Glomerular visceral epithelial cell (primary cell): ENCODE measurements around the gene FBLN1.
"Not testable (repeated sequence)": the region's sequence is repeated elsewhere in the genome, so short reads cannot be mapped to it uniquely, and the experiment has no call there.

ENCODE experiments used
- DNase-seq: peaks from one replicate; pipeline ENCODE4 v3.0.0-alpha.2; 2016; ENCODE audit errors: extremely low spot score

Gene FBLN1

DNA sequence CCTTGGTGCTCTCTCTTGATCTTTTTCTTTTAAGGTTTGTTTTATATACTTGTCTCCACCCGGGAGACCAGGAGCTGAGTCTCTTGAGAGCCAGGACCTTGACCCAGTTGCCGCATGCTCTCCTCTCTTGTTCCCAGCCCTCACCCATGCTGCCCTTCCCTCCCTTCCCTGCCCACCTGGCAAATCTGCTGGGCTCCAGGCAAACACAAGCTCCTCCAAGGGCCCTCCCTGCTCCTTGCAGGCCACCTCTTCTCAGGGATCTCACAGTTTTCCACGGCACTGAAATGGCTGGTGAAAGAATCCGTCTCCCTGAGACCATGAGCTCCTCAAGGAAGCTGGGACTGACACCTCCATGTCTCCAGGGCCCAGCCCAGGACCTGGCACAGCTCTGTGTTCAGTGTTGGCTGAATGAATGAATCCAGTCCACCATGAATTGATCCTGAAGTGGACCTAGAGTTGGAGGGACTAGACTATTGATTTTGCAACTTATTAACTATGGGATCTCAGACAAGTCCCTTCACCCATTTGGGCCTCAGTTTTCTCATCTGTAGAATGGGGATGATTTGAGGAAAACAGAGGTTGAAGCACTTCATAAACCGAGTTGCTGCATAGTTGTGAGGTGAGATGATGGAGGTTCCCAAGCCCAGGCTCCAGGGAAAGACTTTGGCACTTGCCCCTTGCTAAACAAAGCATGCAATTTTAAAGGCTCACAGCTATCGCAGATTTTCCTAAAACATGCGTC lies 25.1 kb upstream of the FBLN1 start:
- no peak for DNase-seq

DNA sequence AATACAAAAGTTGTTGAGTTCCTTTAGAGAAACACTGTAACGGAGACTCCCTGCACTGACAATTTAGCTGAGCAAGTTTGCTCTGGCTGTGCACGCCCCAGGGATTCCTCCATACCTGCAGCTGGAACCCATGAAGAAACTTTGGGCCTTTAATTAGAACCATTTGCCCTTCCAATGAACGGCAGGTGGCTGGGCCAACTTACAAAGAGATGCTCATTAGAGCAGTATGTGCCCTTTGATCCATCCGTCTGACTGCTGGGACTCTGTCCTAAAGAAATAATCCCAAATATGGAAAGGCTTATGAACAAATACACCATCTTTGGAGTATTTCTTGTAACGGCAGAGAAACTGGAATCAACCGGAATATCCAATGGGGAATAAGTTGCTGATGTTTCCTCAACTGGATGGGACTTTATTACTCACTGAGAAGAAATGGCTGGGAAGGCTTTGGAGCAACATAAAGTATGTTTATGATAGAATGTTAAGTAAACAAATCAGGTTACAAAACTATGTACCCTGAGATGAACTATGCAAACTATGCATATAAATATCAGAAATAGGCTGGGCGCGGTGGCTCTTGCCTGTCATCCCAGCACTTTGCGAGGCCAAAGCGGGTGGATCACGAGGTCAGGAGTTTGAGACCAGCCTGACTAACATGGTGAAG lies 24.4 kb upstream of the FBLN1 start:
- DNase-seq, result no peak

DNA sequence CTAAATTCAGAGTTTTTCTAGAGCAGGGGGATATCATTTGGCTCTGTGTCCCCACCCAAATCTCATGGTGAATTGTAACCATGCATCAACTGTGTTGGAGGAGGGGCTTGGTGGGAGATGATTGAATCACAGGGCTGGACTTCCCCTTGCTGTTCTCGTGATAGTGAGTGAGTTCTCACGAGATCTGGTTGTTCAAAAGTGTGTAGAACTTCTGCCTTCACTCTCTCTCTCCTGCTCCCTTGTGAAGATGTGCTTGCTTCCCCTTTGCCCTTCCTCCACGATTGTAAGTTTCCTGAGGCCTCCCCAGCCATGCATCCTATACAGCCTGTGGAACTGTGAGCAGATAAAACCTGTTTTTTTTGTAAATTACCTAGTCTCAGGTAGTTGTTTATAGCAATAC lies 22.0 kb upstream of the FBLN1 start:
- no peak for DNase-seq

DNA sequence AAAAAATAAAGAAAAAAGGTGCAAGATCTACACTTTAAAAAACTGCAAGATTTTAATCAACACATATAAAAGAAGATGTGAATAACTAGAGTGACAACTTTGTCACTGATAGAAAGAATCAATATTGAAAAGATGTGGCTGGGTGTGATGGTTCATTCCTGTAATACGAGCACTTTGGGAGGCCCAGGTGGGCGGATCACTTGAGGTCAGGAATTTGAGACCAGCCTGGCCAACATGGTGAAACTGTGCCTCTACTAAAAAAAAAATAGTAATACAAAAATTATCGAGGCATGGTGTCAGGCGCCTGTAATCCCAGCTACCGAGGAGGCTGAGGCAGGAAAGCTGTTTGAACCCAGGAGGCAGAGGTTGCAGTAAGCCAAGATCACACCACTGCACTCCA lies 21.0 kb upstream of the FBLN1 start:
- no peak for DNase-seq

DNA sequence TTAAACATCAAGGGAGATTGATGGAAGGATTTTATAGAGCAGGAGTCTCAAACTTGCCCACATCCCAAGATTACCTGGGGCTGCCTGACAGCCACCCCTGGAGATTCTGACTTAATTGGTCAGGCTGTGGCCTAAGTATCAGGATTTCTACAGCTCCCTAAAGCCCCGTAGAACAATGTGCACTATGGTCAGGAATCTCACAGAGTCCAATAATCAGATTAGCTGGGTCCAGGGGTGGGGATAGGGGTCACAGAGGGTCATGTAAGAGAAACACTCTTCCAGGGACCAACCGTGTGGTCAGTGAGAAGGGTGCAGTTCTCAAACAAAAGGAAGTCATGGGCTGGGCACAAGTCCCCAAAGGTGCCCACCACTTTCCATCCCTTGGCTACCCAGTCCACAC lies 20.5 kb upstream of the FBLN1 start:
- no peak for DNase-seq

DNA sequence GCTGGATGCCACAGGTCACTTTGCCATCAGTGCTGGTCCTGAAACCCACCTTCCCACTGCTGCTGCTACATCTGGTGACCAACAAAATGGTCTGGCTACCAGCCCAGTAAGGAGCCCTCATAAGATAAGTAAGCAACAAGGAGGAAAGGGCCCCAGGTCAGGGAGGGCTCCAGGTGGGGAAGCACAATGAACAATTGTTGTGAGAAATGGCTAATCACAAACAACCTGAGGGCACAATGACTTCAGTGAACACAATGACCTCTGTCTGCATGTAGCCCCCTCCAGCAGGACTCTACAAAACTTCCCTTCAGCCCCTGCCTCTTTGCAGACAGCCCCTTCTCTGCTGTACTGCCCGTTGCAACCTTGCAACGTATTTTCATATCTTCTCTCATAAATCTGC lies 19.4 kb upstream of the FBLN1 start:
- no peak for DNase-seq

DNA sequence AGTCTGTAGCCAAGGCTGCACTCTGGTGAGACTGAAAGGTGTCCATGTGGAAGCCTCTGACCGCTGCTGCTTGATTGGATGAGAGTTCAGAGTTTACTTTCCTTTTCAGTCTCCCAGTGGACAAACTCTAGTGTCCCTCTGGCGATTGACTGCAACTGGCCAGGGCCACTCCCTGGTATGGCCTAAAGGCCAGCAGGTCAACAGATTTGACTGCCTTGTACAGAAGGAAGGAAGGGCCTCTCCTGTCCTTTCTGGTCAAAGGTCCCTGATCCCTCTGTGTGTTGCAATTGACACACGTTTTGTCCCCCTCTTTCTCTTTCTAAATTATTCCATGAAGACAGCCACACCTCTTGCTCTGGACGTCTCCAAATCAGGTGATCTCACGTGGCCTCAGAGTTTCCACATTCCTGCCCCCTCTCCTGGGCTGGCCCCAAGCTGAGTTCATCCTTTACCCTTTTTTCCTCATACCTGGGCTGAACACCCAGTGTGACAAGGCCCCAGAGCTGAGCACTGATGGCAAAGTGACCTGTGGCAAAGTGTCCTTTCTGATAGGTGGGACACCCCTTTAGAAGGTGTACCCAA lies 18.7 kb upstream of the FBLN1 start:
- no peak for DNase-seq

DNA sequence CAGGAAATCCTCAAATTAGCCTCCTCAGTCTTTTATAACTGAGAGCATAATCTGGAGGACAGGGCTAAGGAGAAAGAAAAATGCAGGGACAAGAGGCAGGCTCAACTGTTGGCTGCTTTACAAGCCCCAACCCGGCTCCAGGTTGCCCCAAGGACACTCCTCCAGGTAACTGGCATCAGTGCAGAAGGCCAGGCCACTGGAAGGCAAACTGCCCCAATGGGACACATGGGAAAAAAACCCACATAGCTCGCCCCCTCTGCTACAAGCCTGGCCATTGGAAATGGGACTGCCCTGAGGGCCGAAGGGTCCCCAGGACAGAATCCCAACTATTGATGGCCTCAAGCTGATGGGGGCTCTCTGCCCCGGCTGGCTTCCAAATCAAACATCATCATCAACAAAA lies 17.9 kb upstream of the FBLN1 start:
- no peak for DNase-seq

DNA sequence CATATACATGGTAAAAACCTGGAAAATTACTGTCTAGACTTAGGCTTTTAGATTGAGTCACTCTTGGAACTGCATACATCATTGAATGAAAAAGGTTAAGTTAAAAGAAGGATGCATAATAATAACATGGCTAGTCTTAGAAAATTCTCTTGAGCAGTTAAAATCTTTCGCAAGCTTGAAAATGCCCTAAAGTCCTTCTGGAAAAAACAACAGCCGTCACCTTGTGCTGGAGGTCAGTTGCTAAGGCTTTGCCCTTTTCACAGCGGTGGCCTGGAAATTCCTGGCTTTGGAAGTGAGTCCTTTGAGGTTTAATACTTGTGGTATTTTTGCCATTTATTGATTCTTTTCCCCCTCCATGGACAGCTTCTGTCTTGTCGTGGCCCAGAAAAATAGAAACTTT lies 17.4 kb upstream of the FBLN1 start:
- no peak for DNase-seq

DNA sequence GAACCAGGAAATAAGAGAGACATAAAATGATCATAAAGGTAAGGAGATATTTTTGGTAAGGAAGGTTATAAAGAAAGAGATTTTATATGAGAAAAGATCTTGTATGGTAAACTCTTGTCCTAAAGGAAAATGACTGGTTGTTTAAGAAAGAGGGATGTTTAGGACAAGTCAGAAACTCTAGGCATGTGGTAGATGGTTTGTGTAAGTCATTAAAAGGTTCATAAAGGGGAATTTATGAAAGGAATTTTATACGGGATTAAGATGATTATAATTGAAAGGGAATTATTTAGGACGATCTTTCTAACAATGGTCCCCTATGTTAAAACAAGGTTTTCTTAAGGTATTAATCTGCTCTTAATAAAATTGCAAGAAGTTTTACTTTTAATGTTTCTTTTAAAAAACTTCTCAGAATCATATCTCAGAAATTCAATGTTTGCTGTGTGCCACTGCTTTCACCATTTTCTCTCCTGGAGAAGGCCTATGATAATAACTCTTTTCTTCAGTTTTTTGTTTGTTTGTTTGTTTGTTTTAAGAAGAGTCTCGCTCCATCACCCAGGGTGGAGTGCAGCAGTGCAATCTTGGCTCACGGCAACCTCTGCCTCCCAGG lies 13.8 kb upstream of the FBLN1 start:
- DNase-seq, result no peak

DNA sequence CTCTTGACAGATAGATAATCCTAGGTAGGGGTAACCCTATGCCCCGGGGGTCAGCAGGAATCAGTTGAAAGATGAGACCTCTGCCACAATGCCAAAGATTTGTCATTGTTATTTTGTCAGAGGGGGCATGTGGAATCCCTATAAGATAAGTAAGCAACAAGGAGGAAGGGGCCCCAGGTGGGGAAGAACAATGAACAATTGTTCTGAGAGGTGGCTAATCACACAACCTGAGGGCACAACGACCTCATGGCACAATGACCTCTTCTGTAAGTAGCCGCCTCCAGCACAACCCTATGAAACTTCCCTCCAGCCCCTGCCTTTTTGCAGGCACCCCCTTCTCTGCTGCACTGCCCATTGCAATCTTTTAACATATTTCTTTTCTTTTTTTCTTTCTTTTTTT lies 11.8 kb upstream of the FBLN1 start:
- no peak for DNase-seq

DNA sequence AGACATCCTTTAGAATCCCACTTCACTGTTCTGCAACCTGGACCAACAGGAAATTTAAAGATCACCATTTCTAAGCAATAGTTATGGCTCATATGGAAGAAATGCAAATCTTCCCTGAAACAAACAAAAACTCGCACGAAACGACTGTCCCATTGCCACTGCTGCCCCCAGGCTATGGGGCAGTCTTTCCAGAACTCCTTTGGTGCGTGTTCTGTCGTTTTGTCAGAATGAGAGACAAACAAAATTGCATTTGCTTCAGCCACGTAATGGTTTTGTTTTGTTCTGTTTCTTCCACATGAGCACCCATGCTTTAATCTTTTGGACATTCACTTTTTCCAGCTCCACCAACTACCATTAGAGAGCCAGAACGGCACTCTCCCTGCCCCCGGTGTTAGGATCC lies 10.8 kb upstream of the FBLN1 start:
- DNase-seq, result no peak

DNA sequence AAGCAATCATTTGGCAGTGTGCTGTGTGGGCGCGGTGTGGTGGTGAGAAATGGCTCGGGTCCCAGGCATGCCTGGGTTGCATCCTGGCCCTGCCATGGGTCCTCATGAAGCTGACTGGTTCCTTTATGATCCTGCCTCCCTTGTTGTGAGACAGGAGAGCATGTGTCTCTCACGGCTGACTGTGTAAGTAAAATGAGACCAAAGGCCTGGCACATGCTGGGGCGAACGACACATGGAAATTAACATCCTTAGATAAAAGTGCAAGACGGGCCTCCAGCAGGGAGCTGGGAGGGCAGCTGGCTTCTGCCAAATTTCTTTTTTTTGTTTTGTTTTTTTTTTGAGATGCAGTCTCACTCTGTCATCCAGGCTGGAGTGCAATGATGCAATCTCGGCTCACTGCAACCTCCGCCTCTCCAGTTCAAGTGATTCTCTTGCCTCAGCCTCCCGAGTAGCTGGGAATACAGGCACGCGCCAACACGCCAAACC lies 9.4 kb upstream of the FBLN1 start:
- DNase-seq, result no peak

DNA sequence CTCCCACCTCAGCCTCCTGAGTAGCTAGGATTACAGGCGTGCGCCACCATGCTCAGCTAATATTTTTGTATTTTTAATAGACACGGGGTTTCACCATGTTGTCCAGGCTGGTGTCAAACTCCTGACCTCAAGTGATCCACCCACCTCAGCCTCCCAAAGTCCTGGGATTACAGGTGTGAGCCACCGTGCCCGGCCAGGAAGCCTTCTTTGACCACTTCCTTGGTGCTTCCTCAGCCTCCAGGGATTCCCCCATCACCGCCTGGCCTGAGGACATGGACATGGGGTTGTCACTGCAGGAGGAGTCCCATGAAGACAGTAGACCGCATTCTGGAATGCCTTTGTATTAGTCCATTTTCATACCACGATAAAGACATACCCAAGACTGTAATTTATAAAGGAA lies 8.4 kb upstream of the FBLN1 start:
- DNase-seq, result not testable (repeated sequence)

DNA sequence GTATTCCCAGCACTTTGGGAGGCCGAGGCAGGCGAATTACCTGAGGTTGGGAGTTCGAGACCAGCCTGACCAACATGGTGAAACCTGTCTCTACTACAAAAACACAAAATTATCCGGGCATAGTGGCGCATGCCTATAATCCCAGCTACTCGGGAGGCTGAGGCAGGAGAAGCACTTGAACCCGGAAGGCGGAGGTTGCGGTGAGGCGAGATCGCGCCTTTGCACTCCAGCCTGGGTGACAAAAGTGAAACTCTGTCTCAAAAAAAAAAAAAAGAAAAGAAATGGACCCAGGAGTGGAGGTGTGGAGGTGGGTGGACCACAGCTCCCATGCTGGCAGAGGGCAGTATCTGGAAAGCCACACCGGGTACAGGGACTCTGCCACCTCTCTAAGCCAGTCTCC lies 7.1 kb upstream of the FBLN1 start:
- DNase-seq, result not testable (repeated sequence)

DNA sequence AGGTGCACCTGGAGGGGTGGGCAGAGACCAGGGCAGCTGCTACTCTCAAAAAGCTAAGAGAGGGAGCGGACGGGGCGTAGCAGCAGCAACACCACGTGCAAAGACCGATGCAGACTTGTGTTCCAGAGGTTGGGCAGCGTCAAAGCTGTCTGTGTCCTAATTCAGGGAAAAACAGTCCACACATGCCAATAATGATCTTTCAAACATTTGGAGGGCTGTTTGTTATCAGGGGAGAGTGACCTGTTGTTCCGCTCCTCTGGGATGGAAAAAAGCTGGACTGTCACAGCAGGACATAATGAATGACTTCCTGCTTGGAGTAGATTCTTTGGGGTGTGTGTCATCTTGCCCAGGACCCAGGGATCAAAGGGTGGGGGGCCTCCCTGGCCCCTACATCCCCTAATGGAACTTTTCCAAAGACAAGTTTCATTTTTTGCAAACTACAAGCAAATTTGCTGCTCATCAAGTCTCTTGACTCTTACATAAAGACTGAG lies 6.2 kb upstream of the FBLN1 start:
- DNase-seq, result no peak

DNA sequence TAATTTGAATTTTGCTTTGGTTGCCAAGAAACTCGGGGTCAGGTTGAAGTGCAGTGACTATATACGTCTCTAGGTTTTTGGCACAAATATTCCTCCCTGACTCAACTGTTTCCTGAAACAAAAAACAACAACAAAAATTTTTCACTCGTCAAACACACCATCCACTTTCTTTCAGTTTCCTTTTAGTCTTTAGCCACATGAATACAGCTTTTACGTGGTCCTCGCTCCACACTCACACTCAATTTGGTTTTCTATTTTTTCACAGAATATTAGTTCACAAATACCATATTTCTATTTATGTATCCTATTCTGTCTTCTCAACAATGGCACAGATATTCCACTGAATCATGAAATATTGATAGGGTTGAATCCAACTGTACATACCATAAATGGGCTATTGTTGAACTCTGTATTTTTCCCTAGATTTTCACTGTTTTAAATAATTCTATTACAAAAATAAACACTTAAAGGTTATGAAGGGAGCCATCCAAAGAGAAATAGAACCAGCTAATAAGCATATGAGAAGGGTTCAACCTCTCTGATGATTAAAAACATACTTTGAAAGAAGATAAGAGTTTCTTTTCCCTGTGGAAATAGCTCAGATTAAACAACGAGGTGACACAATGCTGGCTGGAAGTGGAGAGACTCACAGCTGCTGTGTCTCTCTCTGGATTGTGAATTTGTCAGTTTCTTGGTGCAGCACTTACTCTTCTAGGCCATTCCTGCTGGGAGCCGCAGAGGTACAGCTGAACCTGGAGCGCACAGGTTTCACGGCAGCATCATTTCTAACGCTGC lies 5.1 kb upstream of the FBLN1 start:
- no peak for DNase-seq

DNA sequence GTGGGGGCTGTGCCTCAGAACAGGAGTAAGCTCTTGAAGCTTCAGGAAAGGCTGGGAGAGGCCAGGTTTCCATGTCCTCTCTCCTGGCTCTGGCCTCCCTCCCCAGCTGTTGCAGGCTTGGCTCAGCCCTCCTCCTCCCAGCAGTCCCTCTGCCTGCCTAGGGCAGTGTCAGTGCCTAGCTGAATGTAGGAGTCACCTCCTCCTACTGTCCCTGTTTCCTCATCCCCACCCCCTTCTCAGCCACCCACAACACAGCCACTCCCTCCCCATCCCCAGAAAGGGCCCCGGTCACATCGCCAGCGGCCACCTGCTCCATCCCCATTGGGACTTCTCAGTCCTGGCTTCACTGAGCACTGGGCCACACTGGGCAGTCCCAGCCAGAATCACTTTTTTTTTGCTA lies 2.9 kb upstream of the FBLN1 start:
- DNase-seq, result no peak

DNA sequence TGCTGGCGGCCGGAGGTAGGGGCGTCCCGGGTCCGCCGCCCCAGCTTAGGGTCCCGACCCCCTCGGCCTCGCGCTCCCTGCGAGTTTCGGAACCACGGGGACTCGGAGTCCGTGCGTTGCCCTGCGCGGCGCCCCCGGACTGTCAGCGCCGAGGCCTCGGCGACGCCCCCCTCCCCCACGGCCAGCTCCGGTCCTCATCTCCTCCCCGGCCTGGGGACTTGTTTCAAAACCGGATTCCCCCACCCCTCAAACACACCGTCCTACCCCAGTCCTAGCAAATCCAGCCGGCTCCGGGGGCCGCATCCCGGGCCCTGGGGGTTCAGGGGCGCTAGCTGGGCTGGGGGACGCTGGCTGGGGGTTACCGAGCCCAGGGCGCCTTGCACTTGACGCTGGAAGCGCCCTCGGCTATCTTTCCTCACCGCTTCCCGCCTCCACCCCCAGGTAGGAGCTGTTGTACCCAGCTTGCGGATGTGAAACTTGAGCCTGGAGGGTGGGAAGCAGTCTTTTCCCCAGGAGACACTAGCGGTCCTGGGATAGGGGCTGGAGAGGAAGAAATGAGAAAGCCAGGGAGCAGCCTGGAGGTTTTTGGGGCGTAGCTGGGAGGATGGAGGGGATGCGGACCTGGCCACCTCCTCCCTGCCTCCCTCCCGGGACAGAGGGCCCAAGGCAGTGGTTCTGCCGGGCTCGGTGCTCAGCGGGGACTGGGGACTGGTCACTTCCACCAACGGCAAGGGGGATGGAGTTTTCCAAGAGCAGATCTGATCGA lies 550 bp downstream of the FBLN1 start:
- DNase-seq, result no peak

DNA sequence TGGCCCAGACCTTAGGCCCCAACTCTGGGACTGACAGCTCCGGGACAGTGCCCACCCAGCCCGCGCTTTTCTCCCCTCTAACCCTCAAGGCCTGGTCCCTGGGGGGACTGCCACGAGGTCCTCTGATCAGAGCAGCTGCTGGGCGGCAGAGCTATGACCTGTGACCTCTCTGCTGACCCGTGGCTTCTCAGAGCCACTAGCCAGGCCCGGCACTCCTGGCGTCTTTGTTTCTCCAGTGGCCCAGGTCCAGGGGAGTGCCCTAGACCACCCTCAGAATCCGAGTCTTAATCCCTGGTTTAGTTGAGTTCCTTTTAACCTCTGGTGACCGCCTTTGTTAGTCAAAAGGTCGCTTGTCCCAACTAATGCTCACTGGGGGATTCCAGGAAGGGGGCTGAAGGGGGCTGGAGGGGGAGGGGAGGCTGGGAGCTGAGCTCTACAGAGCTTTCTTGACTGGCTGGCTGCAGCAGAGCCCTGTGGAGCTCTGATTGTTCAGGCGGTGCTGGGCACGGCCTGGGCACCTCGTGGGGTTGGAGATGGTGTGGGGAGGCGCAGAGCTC lies 1.2 kb downstream of the FBLN1 start:
- no peak for DNase-seq
